ENCODE results near the gene LAG3.

- TF ChIP-seq CTCF (IDR thresholded peaks at IDR 0.05) (no peak), ZFX (IDR thresholded peaks at IDR 0.05; ENCODE audit: borderline replicate concordance) (no peak)
Measured at GRCh38 chr12:6795088-6795487, 22.8 kb downstream of the LAG3 start.
